ENCODE measurements around the gene SLC25A43.

GRCh38 chrX:119399772-119400101 lies 601 bp downstream of the SLC25A43 start:
- TF ChIP-seq CREB1 (IDR thresholded peaks at IDR 0.05) (no peak), TAF1 (IDR thresholded peaks at IDR 0.05; ENCODE audit: low read depth, low read length) (no peak), EZH2 (IDR thresholded peaks at IDR 0.05; ENCODE audit: low read depth, low read length, severe bottlenecking) (no peak), POLR2A (IDR thresholded peaks at IDR 0.05; ENCODE audit: control extremely low read depth in 1 of 2, low read depth in 2 of 2, low read length in 2 of 2) (no peak), SP4 (IDR thresholded peaks at IDR 0.05; ENCODE audit: low read length) (no peak), CHD2 (IDR thresholded peaks at IDR 0.05; ENCODE audit: low read length) (no peak)
- TF ChIP-seq, protein P1, sequence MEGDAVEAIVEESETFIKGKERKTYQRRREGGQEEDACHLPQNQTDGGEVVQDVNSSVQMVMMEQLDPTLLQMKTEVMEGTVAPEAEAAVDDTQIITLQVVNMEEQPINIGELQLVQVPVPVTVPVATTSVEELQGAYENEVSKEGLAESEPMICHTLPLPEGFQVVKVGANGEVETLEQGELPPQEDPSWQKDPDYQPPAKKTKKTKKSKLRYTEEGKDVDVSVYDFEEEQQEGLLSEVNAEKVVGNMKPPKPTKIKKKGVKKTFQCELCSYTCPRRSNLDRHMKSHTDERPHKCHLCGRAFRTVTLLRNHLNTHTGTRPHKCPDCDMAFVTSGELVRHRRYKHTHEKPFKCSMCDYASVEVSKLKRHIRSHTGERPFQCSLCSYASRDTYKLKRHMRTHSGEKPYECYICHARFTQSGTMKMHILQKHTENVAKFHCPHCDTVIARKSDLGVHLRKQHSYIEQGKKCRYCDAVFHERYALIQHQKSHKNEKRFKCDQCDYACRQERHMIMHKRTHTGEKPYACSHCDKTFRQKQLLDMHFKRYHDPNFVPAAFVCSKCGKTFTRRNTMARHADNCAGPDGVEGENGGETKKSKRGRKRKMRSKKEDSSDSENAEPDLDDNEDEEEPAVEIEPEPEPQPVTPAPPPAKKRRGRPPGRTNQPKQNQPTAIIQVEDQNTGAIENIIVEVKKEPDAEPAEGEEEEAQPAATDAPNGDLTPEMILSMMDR (IDR thresholded peaks at IDR 0.05; ENCODE audit: control extremely low read depth in 1 of 3, insufficient read depth in 1 of 3, low read depth in 1 of 3, low read length in 3 of 3), result no peak
- TF ChIP-seq, protein P2, sequence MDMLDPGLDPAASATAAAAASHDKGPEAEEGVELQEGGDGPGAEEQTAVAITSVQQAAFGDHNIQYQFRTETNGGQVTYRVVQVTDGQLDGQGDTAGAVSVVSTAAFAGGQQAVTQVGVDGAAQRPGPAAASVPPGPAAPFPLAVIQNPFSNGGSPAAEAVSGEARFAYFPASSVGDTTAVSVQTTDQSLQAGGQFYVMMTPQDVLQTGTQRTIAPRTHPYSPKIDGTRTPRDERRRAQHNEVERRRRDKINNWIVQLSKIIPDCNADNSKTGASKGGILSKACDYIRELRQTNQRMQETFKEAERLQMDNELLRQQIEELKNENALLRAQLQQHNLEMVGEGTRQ (IDR thresholded peaks at IDR 0.05; ENCODE audit: low read length), result no peak
